Amniotic stem cell (primary cell): ENCODE measurements around the gene PKP1.

Experiments used
- DNase-seq: peaks from one replicate; lab custom pipeline; 2025; lab: John Stamatoyannopoulos, UW

The PKP1 gene

GRCh38 chr1:201354151-201354900, 71.0 kb downstream of the PKP1 start:
- no peak for DNase-seq

- no peak for DNase-seq
Measured at GRCh38 chr1:201354901-201355295, 71.6 kb downstream of the PKP1 start.

GRCh38 chr1:201355471-201355870, 72.2 kb downstream of the PKP1 start:
- no peak for DNase-seq

- DNase-seq = no peak
Measured at GRCh38 chr1:201356236-201356635, 72.9 kb downstream of the PKP1 start.

GRCh38 chr1:201356701-201357100, 73.4 kb downstream of the PKP1 start:
- no peak for DNase-seq

- DNase-seq = no peak
Measured at GRCh38 chr1:201357211-201357610, 73.9 kb downstream of the PKP1 start.

- DNase-seq = no peak
Measured at GRCh38 chr1:201357636-201358348, 74.5 kb downstream of the PKP1 start.

- DNase-seq = no peak
Measured at GRCh38 chr1:201358596-201358995, 75.3 kb downstream of the PKP1 start.

- no peak for DNase-seq
Measured at GRCh38 chr1:201359031-201359872, 75.9 kb downstream of the PKP1 start.

- DNase-seq = no peak
Measured at GRCh38 chr1:201359873-201360210, 76.5 kb downstream of the PKP1 start.

- DNase-seq = no peak
Measured at GRCh38 chr1:201360486-201360885, 77.2 kb downstream of the PKP1 start.

GRCh38 chr1:201360901-201361651, 77.8 kb downstream of the PKP1 start:
- DNase-seq = no peak

GRCh38 chr1:201361652-201362504, 78.6 kb downstream of the PKP1 start:
- no peak for DNase-seq

GRCh38 chr1:201362906-201363305, 79.6 kb downstream of the PKP1 start:
- no peak for DNase-seq

- DNase-seq = no peak
Measured at GRCh38 chr1:201363467-201363866, 80.2 kb downstream of the PKP1 start.

- DNase-seq = no peak
Measured at GRCh38 chr1:201364808-201365105, 81.5 kb downstream of the PKP1 start.

GRCh38 chr1:201365251-201365650, 81.9 kb downstream of the PKP1 start:
- DNase-seq = no peak

GRCh38 chr1:201366696-201367095, 83.4 kb downstream of the PKP1 start:
- DNase-seq = no peak

GRCh38 chr1:201369209-201369608, 85.9 kb downstream of the PKP1 start:
- no peak for DNase-seq

- DNase-seq = no peak
Measured at GRCh38 chr1:201370500-201370899, 87.2 kb downstream of the PKP1 start.

- DNase-seq = no peak
Measured at GRCh38 chr1:201371276-201371675, 88.0 kb downstream of the PKP1 start.
